Neural progenitor cell (in vitro differentiated cells): Measurements from ENCODE around the gene TRIM3. TPM values are rescaled to one million over a fixed set of nuclear protein-coding genes. Genes with fewer than 3 reads are reported as not detected.

Experiments used
- DNase-seq: peaks from one replicate; pipeline ENCODE4 v3.0.0-alpha.2; 2016; ENCODE audit warnings: low spot score
- H2AFZ ChIP-seq: fragments of 200-600 bp; sonication (generic); replicated peaks from 2 replicates; pipeline ENCODE4 v1.6.1; 2016; ENCODE audit warnings: antibody characterized with exemption
- H3F3A ChIP-seq: fragments of 200-600 bp; sonication (generic); 2 replicates; pipeline ENCODE4 v1.6.1; 2016; ENCODE audit warnings: antibody characterized with exemption, low read depth
- H3K27ac ChIP-seq: fragments of 200-600 bp; sonication (generic); 2 replicates; pipeline ENCODE4 v1.5.1; 2016; ENCODE audit warnings: mild to moderate bottlenecking
- H3K27me3 ChIP-seq: fragments of 200-600 bp; sonication (generic); 2 replicates; pipeline ENCODE4 v1.6.1; 2016; ENCODE audit warnings: mild to moderate bottlenecking, moderate library complexity
- H3K36me3 ChIP-seq: fragments of 200-600 bp; sonication (generic); 2 replicates; pipeline ENCODE4 v1.5.1; 2016
- H3K4me1 ChIP-seq: fragments of 200-600 bp; sonication (generic); 2 replicates; pipeline ENCODE4 v1.6.1; 2016; ENCODE audit warnings: mixed run types
- H3K4me2 ChIP-seq: fragments of 200-600 bp; sonication (generic); 2 replicates; pipeline ENCODE4 v1.6.1; 2016
- H3K4me3 ChIP-seq: fragments of 200-600 bp; sonication (generic); 2 replicates; pipeline ENCODE4 v1.5.1; 2016
- H3K79me2 ChIP-seq: fragments of 200-600 bp; sonication (generic); 2 replicates; pipeline ENCODE4 v1.6.1; 2016; ENCODE audit warnings: low read depth
- H3K9ac ChIP-seq: fragments of 200-600 bp; sonication (generic); 2 replicates; pipeline ENCODE4 v1.6.1; 2016
- H3K9me3 ChIP-seq: fragments of 200-600 bp; sonication (generic); 2 replicates; pipeline ENCODE4 v1.5.1; 2016; ENCODE audit warnings: low read depth
- H4K20me1 ChIP-seq: fragments of 200-600 bp; sonication (generic); 2 replicates; pipeline ENCODE4 v1.6.1; 2016; ENCODE audit warnings: low read depth
- H3K27ac Mint-ChIP-seq: 3 replicates; pipeline ENCODE4 v1.8.0; 2021; ENCODE audit warnings: mixed read lengths
- H3K27me3 Mint-ChIP-seq: 2 replicates; pipeline ENCODE4 v1.8.0; 2022; ENCODE audit warnings: low read depth, mild to moderate bottlenecking, inconsistent platforms, moderate library complexity, mixed read lengths; ENCODE audit not compliant: insufficient read depth
- H3K36me3 Mint-ChIP-seq: 3 replicates; pipeline ENCODE4 v1.8.0; 2021; ENCODE audit warnings: mixed read lengths
- H3K4me1 Mint-ChIP-seq: 3 replicates; pipeline ENCODE4 v1.8.0; 2021; ENCODE audit warnings: mixed read lengths
- H3K4me3 Mint-ChIP-seq: 3 replicates; pipeline ENCODE4 v1.8.0; 2021; ENCODE audit warnings: mild to moderate bottlenecking, moderate library complexity, mixed read lengths
- H3K9me3 Mint-ChIP-seq: 3 replicates; pipeline ENCODE4 v1.8.0; 2020; ENCODE audit warnings: mixed read lengths
- EZH2 ChIP-seq: fragments of 200-600 bp; sonication (generic); IDR thresholded peaks from 2 replicates; pipeline ENCODE4 v1.6.1; 2017; ENCODE audit warnings: antibody characterized with exemption, mild to moderate bottlenecking, moderate library complexity
- EZH2phosphoT487 ChIP-seq: fragments of 200-600 bp; sonication (generic); IDR thresholded peaks from 2 replicates; pipeline ENCODE4 v1.6.1; 2017; ENCODE audit warnings: antibody characterized with exemption
- total RNA-seq: library from RNA; depleted of rRNA; stranded (reverse); fragments of >200 nt; gene quantifications from 2 replicates; pipeline ENCODE4 v1.2.3, GENCODE V29; 2015; ENCODE audit warnings: low replicate concordance
- TF ChIP-seq, protein P1 (sequence below): fragments of 200-600 bp; sonication (generic); IDR thresholded peaks from 2 replicates; pipeline ENCODE4 v1.5.1; 2017; ENCODE audit warnings: antibody characterized with exemption, mild to moderate bottlenecking

Gene TRIM3
- total RNA-seq, 1 donor from 2014 or later = 16.1 TPM

DNA sequence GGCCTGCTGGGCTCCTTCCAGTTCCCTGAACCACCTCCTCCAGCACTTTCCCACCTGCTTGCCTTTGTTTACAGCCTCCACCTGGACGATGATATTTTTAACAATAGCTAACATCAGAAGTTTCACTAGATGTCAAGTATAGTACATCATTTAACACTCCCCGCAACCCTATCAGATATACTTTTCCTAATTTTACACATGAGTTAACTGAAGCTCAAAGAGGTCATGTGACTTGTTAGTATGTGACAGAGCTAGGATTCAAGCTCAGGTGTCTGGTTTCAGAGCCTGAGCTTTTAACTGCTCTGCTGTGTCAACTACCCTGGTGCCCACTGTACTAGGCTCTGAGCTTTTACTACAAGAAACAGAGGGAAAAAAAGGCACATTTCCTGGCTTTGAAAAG is 18.7 kb downstream of the TRIM3 start:
- Mint-ChIP-seq H3K4me3 (no peak overlapping the region), H3K27ac (no peak overlapping the region), H3K9me3 (no peaks in the 10 kb centered on the region), H3K4me1 (no peaks in the 10 kb centered on the region), H3K27me3 (no peaks in the 10 kb centered on the region), H3K36me3 (peaks cover 3% of the 10 kb centered on the region)
- Histone ChIP-seq H3K27ac (no peak overlapping the region), H3K4me3 (no peak overlapping the region), H3K9ac (no peak overlapping the region), H2AFZ (no peak overlapping the region), H4K20me1 (no peaks in the 10 kb centered on the region), H3F3A (no peaks in the 10 kb centered on the region), H3K4me1 (no peaks in the 10 kb centered on the region), H3K9me3 (no peaks in the 10 kb centered on the region), H3K79me2 (no peaks in the 10 kb centered on the region), H3K27me3 (no peaks in the 10 kb centered on the region), H3K36me3 (no peaks in the 10 kb centered on the region), H3K4me2 (no peak overlapping the region)
- no peak for TF ChIP-seq EZH2phosphoT487
- no peak for TF ChIP-seq EZH2
- TF ChIP-seq, protein P1, sequence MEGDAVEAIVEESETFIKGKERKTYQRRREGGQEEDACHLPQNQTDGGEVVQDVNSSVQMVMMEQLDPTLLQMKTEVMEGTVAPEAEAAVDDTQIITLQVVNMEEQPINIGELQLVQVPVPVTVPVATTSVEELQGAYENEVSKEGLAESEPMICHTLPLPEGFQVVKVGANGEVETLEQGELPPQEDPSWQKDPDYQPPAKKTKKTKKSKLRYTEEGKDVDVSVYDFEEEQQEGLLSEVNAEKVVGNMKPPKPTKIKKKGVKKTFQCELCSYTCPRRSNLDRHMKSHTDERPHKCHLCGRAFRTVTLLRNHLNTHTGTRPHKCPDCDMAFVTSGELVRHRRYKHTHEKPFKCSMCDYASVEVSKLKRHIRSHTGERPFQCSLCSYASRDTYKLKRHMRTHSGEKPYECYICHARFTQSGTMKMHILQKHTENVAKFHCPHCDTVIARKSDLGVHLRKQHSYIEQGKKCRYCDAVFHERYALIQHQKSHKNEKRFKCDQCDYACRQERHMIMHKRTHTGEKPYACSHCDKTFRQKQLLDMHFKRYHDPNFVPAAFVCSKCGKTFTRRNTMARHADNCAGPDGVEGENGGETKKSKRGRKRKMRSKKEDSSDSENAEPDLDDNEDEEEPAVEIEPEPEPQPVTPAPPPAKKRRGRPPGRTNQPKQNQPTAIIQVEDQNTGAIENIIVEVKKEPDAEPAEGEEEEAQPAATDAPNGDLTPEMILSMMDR = no peak
- DNase-seq = no peak

DNA sequence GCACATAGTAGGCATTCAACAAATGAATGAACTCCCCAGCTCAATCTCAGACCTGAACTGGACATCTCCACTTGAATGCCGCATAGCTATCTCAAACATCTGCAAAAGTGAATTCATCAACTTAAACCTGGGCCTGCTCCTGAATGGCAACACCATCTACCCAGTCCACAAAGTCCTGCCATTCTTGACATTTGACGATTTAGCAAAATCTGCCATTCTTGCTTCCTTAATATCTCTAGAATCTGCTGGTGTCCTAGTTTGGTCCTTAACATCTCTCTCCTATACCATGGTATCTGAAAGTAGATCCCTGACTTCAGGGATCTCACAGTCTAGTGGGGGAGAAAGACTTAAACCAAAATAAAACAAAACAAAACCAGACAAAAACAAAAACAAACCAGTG is 20.6 kb downstream of the TRIM3 start:
- no peaks in the 10 kb centered on the region for H3K36me3 ChIP-seq
- DNase-seq = no peak
- no peaks in the 10 kb centered on the region for H3K27me3 Mint-ChIP-seq

DNA sequence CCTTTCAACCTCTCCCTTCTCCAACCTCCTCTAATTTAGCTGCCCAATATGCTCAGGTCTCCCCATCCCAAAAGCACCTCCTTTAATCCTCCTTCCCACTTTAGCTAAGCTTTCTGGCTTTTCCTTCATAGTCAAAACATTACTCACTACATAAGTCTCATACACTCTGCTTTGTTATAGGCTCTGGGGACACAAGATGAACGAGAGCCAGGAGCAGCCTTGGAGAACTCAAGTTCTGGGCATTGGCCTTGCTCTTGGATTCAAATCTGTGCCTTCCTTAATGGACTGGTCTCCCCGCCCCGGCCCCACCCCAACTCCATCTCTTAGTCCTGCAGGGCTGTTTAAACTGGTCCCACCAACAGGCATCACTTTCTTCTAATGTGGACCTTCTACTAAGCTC is 21.5 kb downstream of the TRIM3 start:
- H4K20me1 ChIP-seq = no peaks in the 10 kb centered on the region
- no peaks in the 10 kb centered on the region for H3K27me3 ChIP-seq
- no peaks in the 10 kb centered on the region for H3K36me3 ChIP-seq
- no peak overlapping the region for H3K27ac Mint-ChIP-seq
- no peaks in the 10 kb centered on the region for H3K27me3 Mint-ChIP-seq
- H3K36me3 Mint-ChIP-seq = no peaks in the 10 kb centered on the region
- no peak overlapping the region for H3K9ac ChIP-seq
- no peaks in the 10 kb centered on the region for H3K4me1 ChIP-seq
- H3K4me1 Mint-ChIP-seq = no peaks in the 10 kb centered on the region
- no peak overlapping the region for H3K4me3 Mint-ChIP-seq
- H2AFZ ChIP-seq = no peak overlapping the region
- no peaks in the 10 kb centered on the region for H3K79me2 ChIP-seq
- H3K27ac ChIP-seq = no peak overlapping the region
- no peak for DNase-seq
- TF ChIP-seq EZH2phosphoT487 (no peak), EZH2 (no peak)
- TF ChIP-seq, protein P1 = no peak
- no peak overlapping the region for H3K4me2 ChIP-seq
- no peaks in the 10 kb centered on the region for H3K9me3 Mint-ChIP-seq
- no peaks in the 10 kb centered on the region for H3F3A ChIP-seq
- H3K4me3 ChIP-seq = no peak overlapping the region
- H3K9me3 ChIP-seq = no peaks in the 10 kb centered on the region

More for the DNA sequence above, 20.6 kb downstream of the TRIM3 start:
- no peak overlapping the region for H3K9ac ChIP-seq
- no peaks in the 10 kb centered on the region for H3K36me3 Mint-ChIP-seq
- no peaks in the 10 kb centered on the region for H3K9me3 ChIP-seq
- H4K20me1 ChIP-seq = no peaks in the 10 kb centered on the region
- no peak overlapping the region for H3K4me2 ChIP-seq
- TF ChIP-seq, protein P1 = no peak
- TF ChIP-seq EZH2phosphoT487 (no peak), EZH2 (no peak)
- H3K27ac Mint-ChIP-seq = no peak overlapping the region
- H3K27ac ChIP-seq = no peak overlapping the region
- H3K4me3 ChIP-seq = no peak overlapping the region
- no peak overlapping the region for H3K4me3 Mint-ChIP-seq
- H2AFZ ChIP-seq = no peak overlapping the region
- no peaks in the 10 kb centered on the region for H3K27me3 ChIP-seq
- H3K79me2 ChIP-seq = no peaks in the 10 kb centered on the region
- no peaks in the 10 kb centered on the region for H3K4me1 ChIP-seq
- H3K4me1 Mint-ChIP-seq = no peaks in the 10 kb centered on the region
- H3K9me3 Mint-ChIP-seq = no peaks in the 10 kb centered on the region
- H3F3A ChIP-seq = no peaks in the 10 kb centered on the region
